GM18520 (cell line): Measurements from ENCODE around the gene FHIP2A.
"Not testable (repeated sequence)": the region's sequence is repeated elsewhere in the genome, so short reads cannot be mapped to it uniquely, and the experiment has no call there.

ENCODE experiments used
- ATAC-seq: cut with Tn5 transposase; IDR thresholded peaks from one replicate; pipeline ENCODE4 v1.9.1; 2021; ENCODE audit not compliant: unreplicated experiment

FHIP2A gene

DNA sequence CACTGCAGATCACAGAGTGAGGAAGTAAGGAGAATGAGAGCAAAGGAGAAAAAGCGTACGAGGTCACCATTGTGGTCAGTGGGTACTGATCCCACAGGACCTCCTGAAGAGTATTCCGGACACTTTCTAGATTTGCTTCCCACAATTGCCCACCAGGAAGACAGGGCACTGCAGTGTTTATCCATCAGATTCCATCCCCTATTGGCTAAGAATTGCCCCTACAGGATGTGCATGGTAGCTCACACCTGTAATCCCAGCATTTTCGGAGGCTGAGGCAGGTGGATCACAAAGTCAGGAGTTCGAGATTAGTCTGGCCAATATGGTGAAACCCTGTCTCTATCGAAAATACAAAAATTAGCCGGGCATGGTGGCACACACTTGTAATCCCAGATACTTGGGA lies 5.3 kb upstream of the FHIP2A start:
- no peak for ATAC-seq

DNA sequence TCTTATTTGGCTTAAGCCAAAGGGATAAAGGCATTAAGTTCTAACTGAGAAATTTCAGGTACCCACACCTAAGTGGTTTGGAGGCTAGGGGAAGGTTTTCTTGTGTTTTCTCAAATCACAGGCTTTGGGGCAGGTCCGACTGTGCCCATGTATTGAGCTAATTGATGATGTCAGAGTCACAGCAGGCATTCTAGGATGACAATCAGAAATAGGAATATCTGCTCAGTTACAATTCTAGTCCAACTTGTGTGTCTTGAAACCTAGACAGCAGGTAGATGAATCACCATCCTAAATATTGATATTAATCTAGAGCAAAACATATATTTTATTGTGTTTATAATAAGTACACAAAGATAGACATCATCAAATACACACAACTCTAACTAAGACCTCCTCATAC lies 2.3 kb upstream of the FHIP2A start:
- no peak for ATAC-seq

DNA sequence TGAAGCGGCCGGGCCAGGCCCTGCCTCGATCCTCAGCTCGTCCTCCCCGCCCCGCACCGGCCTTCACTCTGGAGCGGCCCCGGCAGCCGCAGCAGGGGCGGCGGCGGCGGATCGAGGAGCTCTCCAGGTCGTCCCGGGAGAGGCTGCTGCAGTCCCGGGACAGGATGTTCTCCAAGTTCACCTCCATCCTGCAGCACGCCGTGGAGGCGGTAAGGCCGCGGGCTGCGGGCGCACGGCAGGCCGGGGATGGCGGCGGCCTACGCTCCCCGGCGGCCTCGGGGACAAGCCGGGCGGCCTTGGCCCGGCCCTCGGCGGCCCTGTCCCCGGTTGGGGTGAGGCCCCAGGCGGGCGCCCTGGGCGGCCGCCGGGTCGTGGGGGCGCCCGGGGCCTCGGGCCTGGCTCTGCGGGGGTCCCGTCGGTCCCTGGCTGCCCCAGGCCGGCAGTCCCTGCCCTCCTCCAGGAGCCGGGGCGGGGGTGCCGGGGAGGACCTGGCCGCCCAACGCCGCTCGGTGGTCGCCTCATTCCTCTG lies 399 bp downstream of the FHIP2A start:
- ATAC-seq: peak; percentile 26

DNA sequence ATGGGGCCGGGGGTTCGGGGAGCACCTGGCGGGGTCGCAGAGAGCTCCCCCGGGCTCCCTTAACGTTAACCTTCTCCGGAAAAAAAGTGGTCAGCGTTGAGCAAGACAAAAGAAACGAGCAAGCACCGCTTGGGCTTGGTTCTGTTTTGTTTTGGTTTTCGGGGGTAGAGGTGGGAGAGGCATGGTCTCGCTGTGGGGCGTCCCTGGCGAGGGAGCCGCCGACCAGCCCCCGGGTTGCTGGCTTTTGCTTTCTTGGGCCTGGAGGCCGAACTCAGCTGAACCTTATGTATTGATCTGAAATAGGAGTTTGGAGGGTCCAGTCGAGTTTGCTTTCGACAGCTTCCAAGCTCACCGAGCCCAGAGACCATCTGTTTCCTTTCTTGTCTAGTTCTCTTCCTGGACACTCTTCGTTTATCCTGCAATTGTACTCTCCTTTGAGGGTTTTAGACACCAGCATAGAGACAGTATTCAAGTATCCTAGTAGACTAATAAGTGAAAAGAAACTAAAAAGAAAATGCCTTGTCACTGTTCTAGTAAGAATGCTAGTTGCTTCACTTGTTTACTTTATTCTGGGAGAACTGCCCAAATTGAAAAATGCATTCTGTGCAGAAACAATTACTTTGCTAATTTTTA lies 980 bp downstream of the FHIP2A start:
- peak; percentile 1 for ATAC-seq

DNA sequence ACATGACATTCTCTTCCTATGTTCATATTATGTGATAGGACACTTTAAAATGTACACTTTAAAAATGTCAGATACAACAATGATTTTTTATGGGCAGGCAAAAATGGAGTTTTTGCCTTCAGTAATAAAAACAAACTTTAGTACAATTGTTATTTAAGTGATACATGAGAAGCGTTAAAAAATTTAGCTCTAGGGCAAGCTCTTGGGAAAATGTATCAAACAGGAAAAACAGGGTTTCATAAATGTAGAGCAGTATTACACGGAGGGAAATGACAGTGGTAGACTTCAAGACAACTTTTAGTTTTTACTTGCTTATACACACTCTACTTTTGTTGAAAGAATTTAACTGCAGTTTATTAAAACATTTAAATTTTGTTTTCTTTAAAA lies 1.5 kb downstream of the FHIP2A start:
- no peak for ATAC-seq

DNA sequence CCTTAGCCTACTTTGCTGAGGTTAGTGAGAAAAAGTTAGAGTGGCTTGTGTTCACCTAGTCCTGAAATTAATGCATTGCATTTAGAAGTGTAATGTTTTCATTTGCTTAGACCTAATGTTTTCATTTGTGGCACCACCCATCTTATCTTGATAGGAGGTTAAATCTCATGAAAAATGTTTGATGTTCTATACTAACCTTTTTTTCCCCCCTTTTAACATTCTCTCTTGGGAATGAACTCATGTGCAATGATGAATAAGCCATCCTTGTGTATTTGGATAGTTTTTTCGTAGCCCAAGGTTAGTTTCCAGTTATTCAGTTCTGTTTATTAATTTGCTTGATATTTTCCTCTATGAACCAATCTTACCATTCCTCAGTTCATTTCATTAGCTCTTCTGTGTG lies 2.8 kb downstream of the FHIP2A start:
- ATAC-seq: no peak

DNA sequence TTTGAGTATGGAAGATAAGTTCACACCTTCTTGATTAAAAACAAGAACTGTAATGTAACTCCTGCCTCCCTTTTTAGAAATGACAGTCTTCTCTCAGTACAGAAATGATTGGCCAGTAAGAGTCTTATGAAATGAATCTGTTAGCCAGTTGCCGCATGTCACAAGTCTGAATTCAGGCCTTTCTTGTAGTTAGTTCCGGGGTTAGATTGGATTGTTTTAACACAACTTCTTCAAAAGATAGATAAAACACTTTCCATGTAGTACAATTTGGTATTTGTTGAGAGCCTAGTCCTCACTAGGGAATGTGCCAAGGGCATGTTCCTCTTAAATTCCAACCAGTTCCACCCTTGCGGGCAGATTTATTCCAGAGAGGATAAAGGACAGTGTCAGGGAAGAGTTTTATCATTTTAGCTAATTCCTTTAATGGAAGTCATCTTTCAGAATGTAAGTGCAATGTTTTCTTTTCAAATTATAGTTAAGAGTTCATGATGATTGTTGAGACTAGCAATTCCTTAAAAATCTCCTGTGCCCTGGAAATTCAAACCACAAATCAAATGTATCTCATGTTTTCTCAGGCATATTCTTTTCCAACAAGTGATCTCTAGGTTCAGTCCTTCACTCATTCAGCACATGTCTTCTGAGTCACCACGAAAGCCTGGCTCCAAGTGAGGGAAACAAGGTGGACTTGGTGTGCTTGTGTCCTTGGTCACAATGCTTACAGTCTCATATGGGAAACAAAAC lies 4.1 kb downstream of the FHIP2A start:
- ATAC-seq: peak; percentile 40

DNA sequence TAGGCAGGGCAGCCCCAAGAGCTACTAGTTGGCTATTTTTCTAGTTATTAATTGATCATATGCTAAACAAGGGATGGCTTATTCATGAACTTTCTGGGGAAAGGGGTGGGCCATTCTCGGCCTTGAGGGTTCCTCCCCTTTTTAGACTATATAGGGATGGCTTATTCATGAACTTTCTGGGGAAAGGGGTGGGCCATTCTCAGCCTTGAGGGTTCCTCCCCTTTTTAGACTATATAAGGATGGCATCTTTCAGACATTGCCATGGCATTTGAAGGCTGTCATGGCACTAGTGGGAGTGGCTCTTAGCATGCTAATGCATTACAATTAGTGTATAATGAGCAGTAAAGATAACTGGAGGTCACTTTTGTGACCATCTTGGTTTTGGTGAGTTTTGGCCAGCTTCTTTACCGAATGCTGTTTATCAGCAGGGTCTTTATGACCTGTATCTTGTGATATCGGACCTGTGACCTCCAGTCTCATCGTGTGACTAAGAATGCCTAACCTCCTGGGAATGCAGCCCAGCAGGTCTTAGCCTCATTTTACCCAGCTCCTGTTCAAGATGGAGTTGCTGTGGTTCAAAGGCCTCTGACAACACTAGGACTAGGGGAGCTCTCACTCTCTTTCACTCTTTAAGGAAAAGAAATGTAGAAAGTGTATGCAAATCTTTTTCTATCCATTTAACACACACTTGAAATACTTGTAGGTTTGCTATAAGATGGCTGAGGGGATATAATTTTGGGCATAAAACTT lies 7.8 kb downstream of the FHIP2A start:
- no peak for ATAC-seq

DNA sequence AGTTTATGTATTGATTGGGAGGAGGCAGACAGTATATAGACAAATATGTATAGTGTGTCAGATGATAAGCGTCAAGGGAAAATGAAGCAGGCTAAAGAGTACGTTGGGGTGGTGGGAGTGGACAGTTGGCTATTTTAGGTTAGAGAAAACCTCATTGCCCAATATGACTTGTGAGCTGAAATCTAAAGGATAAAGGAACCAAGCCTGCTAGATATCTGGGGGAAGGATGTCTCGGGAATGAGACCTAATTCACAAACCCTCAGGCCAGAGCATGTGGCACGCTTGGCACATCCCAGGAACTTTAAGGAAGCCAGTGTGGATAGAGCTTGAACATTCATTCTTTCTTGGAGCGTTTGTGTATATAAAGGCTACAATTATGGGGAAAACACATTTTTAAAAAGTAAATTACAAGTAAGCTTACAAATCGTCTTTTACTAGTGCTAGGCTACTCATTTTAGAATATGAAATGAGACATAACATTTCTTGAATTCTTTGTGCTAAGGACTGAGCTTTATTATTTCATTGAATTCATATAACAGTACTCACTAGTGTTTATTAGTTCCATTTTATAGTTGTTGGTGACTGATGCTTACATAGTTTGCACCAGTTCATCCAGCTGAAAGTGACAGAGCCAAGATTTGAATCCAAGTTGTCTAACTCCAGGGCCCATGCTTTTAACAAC lies 9.7 kb downstream of the FHIP2A start:
- ATAC-seq: no peak

DNA sequence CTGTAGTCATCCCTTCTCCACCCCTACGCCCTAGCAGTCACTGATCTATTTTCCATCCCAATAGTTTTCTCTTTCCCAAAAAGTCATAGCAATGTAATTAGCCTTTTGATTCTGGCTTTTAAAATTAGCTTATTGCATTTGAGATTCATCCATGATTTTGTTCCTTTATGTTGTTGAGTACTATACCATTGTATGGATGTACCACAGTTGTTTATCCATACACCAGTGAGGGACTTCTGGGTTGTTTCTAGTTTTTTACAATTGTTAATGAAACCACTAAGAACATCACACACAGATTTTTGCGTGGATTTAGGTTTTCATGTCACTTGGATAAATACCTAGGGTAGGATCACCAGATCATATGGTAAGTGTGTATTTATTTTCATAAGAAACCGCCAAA lies 16.1 kb downstream of the FHIP2A start:
- ATAC-seq: no peak

DNA sequence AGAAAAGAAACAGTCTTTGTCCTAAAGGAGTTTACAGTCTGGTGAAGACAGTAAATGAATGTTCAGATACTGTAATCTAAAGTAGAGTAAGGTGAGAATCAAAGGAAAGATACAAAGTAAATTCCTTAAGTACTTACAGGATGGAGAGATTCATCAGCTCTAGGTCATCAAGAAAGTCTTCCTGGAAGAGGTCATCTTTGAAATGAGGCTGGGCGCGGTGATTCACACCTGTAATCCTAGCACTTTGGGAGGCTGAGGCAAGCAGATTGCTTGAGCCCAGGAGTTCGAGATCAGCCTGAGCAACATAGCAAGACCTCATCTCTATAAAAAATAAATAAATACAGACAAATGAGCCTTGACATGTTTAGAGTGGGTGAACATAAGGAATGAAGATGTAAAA lies 18.3 kb downstream of the FHIP2A start:
- ATAC-seq: no peak

DNA sequence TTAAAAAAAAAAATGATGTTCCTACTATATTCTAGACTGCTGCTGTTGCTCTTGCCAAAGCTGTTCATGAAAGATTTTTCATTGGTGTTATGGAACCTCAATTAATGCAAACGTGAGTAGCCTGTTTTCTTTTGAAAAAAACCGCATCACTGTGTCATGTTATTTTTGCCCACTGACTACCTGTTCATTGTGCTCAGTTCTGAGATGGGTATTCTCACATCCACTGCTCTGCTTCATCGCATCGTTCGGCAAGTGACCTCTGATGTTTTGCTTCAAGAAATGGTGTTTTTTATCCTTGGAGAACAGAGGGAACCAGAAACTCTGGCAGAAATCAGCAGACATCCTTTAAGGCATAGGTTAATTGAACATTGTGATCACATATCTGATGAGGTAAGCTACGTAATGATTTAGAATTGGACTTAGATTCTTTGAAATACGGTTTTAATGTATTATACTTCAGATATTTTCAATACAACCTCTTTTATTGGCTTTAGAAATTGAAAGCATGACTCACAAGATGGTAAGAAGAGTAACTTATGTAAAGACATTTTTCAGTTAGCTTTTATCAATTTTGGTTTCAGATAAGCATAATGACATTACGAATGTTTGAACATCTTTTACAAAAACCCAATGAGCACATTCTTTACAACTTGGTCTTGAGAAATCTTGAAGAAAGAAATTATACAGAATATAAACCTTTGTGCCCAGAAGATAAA lies 24.6 kb downstream of the FHIP2A start:
- no peak for ATAC-seq

DNA sequence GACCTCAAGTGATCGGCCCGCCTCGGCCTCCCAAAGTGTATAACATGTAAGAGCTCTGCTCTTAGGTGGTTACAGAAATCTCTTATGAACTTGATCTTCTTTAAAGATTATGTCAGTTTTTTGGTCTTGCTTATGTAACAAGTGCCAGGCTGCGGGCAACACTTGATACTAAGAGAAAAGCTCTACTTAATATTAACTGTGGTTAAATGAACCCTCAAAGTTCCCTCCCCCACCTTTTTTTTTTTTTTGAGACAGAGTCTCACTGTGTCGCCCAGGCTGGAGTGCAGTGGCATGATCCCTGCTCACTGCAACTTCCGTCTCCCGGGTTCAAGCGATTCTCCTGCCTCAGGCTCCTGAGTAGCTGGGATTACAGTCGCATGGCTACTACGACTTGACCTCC lies 25.9 kb downstream of the FHIP2A start:
- not testable (repeated sequence) for ATAC-seq

DNA sequence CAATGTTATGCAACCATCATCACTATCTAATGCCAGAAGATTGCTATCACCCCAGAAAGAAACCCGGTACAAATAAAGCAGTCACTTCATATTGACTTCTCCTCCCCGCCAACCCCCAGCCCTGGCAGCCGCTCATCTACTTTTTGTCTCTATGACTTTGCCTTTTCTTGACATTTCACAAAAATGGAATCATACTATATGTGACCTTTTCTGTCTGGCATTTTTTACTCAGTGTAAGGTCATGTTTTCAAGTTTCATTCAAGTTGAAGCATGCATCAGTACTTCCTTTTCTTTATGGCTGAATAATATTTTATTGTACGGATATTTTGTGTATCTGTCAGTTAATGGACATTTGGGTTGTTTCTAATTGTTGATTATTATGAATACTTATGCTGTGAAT lies 28.1 kb downstream of the FHIP2A start:
- ATAC-seq: no peak

DNA sequence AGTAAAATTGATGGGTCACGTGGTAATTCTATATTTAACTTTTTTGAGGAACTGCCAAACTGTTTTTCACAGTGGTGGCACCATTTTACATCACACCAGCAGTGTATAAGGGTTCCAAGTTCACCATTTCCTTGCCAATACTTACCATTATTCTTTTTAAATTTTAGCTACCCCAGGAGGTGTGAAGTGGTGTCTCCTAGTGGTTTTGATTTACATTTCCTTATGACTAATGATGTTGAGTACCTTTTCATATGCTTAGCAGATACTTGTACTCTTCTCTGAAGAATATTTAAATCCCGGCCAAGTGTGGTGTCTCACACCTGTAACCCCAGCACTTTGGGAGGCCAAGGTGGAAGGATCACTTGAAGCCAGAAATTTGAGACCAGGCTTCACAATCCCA lies 28.5 kb downstream of the FHIP2A start:
- no peak for ATAC-seq

DNA sequence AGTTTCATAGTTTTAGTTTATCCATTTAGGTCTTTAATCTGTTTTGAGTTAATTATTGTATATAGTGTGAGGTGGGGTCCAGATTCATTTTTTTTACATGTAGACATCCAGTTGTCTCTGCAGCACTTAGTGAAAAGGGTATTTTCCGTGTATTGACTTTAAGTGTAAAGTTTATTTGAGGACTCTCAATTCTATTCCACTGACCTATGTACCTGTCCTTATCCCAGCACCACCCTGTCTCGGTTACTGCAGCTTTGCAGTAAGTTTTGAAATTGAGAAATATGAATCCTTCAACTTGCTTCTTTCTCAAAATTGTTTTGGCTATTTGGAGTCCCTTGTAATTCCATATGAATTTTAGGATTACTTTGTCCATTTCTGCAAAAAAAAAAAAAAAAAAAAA lies 29.8 kb downstream of the FHIP2A start:
- ATAC-seq: no peak

DNA sequence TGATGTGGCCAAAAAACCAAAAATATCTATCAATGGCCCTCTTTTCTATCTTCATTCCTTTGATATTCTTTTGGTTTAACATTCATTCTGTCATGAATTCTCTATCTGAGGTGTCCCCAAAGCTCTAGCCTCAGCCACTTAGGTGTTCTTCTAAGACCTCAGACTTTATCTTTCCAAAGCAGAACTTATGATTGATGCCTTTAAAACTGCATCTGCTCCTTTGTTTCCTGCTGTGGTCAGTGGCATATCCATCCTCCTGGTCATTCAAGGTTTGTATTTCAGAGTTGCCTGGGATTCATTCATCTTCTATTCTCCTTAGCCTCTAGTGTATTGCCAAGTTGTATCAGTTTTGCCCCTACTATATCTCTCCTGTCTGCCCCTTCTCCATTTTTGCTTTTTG lies 30.6 kb downstream of the FHIP2A start:
- no peak for ATAC-seq

DNA sequence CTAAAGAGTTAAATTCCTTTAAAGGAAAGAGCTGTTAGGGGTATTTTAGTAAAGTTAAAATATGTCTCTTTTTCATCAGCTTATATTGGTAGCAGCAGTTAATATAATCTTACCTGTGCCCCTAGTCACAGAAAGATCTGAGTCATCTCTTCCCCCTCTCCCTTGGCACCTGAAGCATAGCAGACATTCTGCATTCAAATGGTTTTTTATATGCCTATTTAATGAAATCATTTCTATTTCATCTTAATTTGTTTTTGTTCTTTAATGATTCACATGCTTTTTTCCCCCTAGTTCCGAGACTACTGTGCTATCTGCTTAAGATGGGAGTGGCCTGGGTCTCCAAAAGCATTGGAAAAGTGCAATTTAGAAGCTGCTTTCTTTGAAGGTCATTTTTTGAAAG lies 33.3 kb downstream of the FHIP2A start:
- ATAC-seq: no peak

DNA sequence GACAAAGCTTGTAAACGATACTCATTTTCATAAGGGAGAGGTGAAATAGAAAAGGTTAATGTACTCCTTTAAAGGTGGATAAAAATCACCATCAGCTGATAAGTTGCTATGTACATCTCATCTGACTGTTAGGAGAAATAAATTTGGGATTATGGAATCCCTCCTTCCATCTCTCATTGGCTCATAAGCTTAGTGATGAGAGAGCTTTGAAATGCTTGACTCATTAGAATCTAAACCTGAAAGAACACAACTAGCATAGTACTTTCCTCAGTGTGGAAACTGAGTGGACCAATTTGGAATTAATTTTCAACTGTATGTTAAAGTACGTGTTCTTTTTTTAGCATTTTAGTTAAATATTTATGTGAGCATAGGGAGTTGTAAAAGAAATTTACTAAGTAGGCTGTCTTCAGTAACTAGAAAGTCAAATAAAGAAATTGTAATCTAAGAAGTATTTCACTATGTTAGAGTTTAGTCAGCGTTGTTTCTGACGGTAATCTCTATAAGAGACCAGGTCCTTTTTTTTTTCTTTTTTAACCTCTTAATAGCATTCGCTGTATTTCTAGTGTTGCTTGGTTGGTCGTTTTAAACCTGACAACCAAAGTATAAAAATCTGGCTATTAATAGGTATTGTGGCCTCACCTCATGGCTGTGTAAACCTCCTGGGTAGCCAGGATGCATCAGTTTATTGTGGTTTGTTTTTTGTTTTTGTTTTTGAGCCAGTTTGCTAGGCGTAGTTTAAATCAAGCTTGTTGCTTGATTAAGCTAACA lies 34.4 kb downstream of the FHIP2A start:
- no peak for ATAC-seq
